ENCODE measurements around the gene ATP6V1G2.

DNA sequence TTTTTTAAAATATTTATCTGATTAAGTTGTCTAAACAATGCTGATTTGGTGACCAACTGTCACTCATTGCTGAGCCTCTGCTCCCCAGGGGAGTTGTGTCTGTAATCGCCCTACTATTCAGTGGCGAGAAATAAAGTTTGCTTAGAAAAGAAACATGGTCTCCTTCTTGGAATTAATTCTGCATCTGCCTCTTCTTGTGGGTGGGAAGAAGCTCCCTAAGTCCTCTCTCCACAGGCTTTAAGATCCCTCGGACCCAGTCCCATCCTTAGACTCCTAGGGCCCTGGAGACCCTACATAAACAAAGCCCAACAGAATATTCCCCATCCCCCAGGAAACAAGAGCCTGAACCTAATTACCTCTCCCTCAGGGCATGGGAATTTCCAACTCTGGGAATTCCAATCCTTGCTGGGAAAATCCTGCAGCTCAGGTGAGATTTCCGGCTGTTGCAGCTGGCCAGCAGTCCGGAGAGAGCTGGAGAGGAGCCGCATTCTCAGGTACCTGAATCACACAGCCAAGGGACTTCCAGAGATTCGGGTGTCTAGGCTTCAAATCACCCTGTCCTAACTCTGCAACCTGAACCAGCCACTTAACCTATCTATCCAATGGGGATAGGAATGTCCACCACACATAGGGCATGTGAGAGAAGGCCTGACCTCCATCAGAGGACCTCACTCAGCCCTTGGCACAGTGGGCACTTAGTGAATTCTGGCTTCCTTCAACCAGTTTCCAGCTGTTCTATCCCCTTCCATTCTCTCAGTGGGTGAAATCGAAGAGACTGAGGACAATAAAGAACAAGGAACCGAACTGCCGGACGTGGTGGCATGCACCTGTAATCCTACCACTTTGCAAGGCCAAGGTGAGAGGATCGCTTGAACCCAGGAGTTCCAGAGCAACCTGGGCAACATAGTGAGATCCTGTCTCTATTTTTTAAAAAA lies 32.0 kb upstream of the ATP6V1G2 start:
- TF ChIP-seq TCF7L2 (IDR thresholded peaks at IDR 0.05; ENCODE audit: borderline replicate concordance, low read depth, low read length) (no peak), ZBTB26 (tag by site-specific recombination; optimal IDR thresholded peaks at IDR 0.05) (no peak), SETDB1 (IDR thresholded peaks at IDR 0.05; ENCODE audit: insufficient read length, low read length) (no peak), REST (tag by site-specific recombination; IDR thresholded peaks at IDR 0.05) (no peak), KLF17 (tag by site-specific recombination; IDR thresholded peaks at IDR 0.05) (no peak), ZNF707 (tag by site-specific recombination; IDR thresholded peaks at IDR 0.05) (no peak), PRDM1 (tag by site-specific recombination; IDR thresholded peaks at IDR 0.05) (no peak), ZNF114 (tag by site-specific recombination; IDR thresholded peaks at IDR 0.05) (no peak), ZSCAN16 (tag by site-specific recombination; IDR thresholded peaks at IDR 0.05) (no peak)
- TF ChIP-seq, protein P1, sequence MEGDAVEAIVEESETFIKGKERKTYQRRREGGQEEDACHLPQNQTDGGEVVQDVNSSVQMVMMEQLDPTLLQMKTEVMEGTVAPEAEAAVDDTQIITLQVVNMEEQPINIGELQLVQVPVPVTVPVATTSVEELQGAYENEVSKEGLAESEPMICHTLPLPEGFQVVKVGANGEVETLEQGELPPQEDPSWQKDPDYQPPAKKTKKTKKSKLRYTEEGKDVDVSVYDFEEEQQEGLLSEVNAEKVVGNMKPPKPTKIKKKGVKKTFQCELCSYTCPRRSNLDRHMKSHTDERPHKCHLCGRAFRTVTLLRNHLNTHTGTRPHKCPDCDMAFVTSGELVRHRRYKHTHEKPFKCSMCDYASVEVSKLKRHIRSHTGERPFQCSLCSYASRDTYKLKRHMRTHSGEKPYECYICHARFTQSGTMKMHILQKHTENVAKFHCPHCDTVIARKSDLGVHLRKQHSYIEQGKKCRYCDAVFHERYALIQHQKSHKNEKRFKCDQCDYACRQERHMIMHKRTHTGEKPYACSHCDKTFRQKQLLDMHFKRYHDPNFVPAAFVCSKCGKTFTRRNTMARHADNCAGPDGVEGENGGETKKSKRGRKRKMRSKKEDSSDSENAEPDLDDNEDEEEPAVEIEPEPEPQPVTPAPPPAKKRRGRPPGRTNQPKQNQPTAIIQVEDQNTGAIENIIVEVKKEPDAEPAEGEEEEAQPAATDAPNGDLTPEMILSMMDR (tag by site-specific recombination; IDR thresholded peaks at IDR 0.05), result no peak
- TF ChIP-seq, protein P2, sequence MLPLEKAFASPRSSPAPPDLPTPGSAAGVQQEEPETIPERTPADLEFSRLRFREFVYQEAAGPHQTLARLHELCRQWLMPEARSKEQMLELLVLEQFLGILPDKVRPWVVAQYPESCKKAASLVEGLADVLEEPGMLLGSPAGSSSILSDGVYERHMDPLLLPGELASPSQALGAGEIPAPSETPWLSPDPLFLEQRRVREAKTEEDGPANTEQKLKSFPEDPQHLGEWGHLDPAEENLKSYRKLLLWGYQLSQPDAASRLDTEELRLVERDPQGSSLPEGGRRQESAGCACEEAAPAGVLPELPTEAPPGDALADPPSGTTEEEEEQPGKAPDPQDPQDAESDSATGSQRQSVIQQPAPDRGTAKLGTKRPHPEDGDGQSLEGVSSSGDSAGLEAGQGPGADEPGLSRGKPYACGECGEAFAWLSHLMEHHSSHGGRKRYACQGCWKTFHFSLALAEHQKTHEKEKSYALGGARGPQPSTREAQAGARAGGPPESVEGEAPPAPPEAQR (tag by site-specific recombination; IDR thresholded peaks at IDR 0.05), result no peak
- TF ChIP-seq, protein P3, sequence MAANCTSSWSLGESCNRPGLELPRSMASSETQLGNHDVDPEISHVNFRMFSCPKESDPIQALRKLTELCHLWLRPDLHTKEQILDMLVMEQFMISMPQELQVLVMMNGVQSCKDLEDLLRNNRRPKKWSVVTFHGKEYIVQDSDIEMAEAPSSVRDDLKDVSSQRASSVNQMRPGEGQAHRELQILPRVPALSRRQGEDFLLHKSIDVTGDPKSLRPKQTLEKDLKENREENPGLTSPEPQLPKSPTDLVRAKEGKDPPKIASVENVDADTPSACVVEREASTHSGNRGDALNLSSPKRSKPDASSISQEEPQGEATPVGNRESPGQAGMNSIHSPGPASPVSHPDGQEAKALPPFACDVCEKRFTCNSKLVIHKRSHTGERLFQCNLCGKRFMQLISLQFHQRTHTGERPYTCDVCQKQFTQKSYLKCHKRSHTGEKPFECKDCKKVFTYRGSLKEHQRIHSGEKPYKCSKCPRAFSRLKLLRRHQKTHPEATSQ (tag by site-specific recombination; IDR thresholded peaks at IDR 0.05), result no peak

Data from HEK293 (cell line).